ENCODE results near the gene ATAD1.

- TF ChIP-seq EP300 (IDR thresholded peaks at IDR 0.05) (no peak), CTCF (IDR thresholded peaks at IDR 0.05) (no peak)
Measured at GRCh38 chr10:87724789-87725188, 93.2 kb downstream of the ATAD1 start.
